Daoy (cell line): Measurements from ENCODE around the gene PRM1. TPM values are rescaled to one million over a fixed set of nuclear protein-coding genes. Genes with fewer than 3 reads are reported as not detected.
"Not testable (repeated sequence)": the region's sequence is repeated elsewhere in the genome, so short reads cannot be mapped to it uniquely, and the experiment has no call there.

ENCODE experiments used
- DNase-seq: peaks from one replicate; pipeline ENCODE4 v3.0.0-alpha.2; 2015; ENCODE audit warnings: low read depth
- total RNA-seq: library from RNA; depleted of rRNA; stranded (reverse); fragments of >200 nt; shearing (Covaris generic); gene quantifications from 2 replicates; pipeline ENCODE4 v1.2.3, GENCODE V29; 2014

Gene PRM1
- total RNA-seq, 1 experiment from 2014 or later = not detected

GRCh38 chr16:11298143-11298900 is 17.2 kb upstream of the PRM1 start:
- no peak for DNase-seq

- peak; percentile 66 for DNase-seq
Observed at GRCh38 chr16:11297492-11298142, 16.5 kb upstream of the PRM1 start.

- DNase-seq = no peak
Observed at GRCh38 chr16:11296706-11297491, 15.8 kb upstream of the PRM1 start.

GRCh38 chr16:11296351-11296705 is 15.2 kb upstream of the PRM1 start:
- no peak for DNase-seq

- DNase-seq = no peak
Observed at GRCh38 chr16:11295672-11296071, 14.5 kb upstream of the PRM1 start.

GRCh38 chr16:11292076-11292748 is 11.1 kb upstream of the PRM1 start:
- no peak for DNase-seq

- DNase-seq = no peak
Observed at GRCh38 chr16:11291091-11291703, 10.1 kb upstream of the PRM1 start.

GRCh38 chr16:11290102-11290893 is 9.2 kb upstream of the PRM1 start:
- no peak for DNase-seq

- not testable (repeated sequence) for DNase-seq
Observed at GRCh38 chr16:11289696-11290095, 8.6 kb upstream of the PRM1 start.

- no peak for DNase-seq
Observed at GRCh38 chr16:11289202-11289601, 8.1 kb upstream of the PRM1 start.

GRCh38 chr16:11285842-11286241 is 4.7 kb upstream of the PRM1 start:
- DNase-seq = no peak

- DNase-seq = no peak
Observed at GRCh38 chr16:11283820-11284248, 2.7 kb upstream of the PRM1 start.

GRCh38 chr16:11278681-11279628 is 2.2 kb downstream of the PRM1 start:
- no peak for DNase-seq

- no peak for DNase-seq
Observed at GRCh38 chr16:11277607-11278337, 3.4 kb downstream of the PRM1 start.

GRCh38 chr16:11276896-11277593 is 4.1 kb downstream of the PRM1 start:
- DNase-seq = no peak

GRCh38 chr16:11276143-11276895 is 4.8 kb downstream of the PRM1 start, which contains the start of gene PRM2:
TSS of gene PRM2 (minus strand) at chr16:11276480. CDS start at chr16:11276370, 110 bp downstream.
- no peak for DNase-seq

- DNase-seq = no peak
Observed at GRCh38 chr16:11274964-11275363, 6.2 kb downstream of the PRM1 start.
